Retinal pigment epithelial cell (primary cell): ENCODE data around the gene FALEC.

Experiments used
- DNase-seq: peaks from one replicate; pipeline ENCODE4 v3.0.0-alpha.2; 2010; ENCODE audit warnings: low read depth
- H3K4me3 ChIP-seq: 2 replicates; pipeline ENCODE4 v1.5.1; 2011; ENCODE audit warnings: mild to moderate bottlenecking, low read length, control low read depth, moderate library complexity
- TF ChIP-seq, protein P1 (sequence below): conservative IDR thresholded peaks from 2 replicates; pipeline ENCODE4 v1.5.1; 2011; ENCODE audit warnings: low read depth, low read length, control low read depth, inconsistent platforms

FALEC gene

GRCh38 chr1:150560011-150560438 is 44.5 kb downstream of the FALEC start:
- H3K4me3 ChIP-seq: no peak overlapping the region
- DNase-seq: no peak
- TF ChIP-seq, protein P1, sequence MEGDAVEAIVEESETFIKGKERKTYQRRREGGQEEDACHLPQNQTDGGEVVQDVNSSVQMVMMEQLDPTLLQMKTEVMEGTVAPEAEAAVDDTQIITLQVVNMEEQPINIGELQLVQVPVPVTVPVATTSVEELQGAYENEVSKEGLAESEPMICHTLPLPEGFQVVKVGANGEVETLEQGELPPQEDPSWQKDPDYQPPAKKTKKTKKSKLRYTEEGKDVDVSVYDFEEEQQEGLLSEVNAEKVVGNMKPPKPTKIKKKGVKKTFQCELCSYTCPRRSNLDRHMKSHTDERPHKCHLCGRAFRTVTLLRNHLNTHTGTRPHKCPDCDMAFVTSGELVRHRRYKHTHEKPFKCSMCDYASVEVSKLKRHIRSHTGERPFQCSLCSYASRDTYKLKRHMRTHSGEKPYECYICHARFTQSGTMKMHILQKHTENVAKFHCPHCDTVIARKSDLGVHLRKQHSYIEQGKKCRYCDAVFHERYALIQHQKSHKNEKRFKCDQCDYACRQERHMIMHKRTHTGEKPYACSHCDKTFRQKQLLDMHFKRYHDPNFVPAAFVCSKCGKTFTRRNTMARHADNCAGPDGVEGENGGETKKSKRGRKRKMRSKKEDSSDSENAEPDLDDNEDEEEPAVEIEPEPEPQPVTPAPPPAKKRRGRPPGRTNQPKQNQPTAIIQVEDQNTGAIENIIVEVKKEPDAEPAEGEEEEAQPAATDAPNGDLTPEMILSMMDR: peak; percentile 98

- no peak for DNase-seq
- peak overlapping the region; percentile 68 for H3K4me3 ChIP-seq
- TF ChIP-seq, protein P1: peak; percentile 84
Measured at GRCh38 chr1:150560576-150561253, 45.2 kb downstream of the FALEC start.

DNA sequence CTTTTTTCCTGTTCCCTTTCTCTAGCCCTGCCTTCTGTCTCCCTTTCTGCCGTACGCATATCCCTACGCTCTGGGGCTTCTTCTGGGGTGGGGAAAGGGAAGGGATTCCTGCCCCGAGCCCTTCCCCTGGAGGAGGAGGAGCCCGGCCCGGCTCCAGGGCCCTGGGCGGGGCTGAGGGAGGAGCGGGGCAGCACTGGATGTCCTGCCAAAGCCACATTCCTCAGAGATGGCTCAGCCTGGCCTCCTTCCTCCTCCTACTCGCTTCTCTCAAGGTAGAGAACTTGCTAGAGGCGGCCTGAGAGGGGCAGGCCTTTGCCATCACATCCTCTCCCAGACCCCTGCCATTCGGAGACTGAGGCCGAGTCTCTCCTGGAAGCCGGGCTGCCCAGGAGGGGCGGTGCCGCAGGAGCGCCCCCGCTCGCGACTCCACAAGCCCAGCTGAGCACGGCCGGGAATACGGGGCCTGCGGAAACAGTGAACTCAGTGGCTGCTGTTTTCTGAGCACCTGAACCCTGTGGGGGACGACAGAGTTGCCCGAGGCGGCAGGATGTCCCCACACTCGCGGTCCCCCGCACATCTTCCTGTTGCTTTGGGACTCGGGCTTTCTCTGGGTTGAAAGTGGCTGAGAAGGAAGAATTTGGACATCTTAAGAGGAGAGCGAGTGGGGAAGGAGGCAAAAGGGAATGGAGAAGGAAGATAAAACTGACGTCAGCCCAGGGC is 45.9 kb downstream of the FALEC start:
- H3K4me3 ChIP-seq: peak overlapping the region; percentile 68
- DNase-seq: peak; percentile 97
- TF ChIP-seq, protein P1: peak; percentile 47

DNA sequence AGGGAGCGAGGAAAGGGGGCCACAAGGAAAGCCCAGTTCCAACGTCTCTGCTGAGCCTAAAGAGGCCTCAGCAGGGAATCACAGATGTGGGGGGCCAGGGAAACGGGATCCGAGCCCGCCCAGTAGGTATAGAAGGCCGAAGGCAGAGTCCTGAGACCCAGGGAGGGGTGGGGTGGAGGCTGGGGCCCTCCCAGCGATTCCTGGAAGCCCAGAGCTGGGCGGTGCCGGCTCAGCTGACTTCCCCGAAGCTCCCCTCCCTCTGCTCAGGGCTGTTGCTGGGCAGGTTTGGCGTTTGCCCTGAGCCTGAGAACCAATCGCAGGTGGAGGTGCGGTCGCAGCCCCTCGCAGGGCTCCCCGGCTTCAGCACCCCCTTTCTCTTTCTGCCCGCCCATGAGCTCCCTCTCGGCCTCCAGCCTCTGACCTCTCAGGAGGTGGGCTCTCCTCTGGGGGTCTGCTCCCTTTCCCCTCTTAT is 46.5 kb downstream of the FALEC start:
- TF ChIP-seq, protein P1: no peak
- peak; percentile 85 for DNase-seq
- H3K4me3 ChIP-seq: peak overlapping the region; percentile 68

GRCh38 chr1:150562446-150563339 is 47.1 kb downstream of the FALEC start:
- TF ChIP-seq, protein P1: no peak
- H3K4me3 ChIP-seq: no peak overlapping the region
- DNase-seq: no peak

DNA sequence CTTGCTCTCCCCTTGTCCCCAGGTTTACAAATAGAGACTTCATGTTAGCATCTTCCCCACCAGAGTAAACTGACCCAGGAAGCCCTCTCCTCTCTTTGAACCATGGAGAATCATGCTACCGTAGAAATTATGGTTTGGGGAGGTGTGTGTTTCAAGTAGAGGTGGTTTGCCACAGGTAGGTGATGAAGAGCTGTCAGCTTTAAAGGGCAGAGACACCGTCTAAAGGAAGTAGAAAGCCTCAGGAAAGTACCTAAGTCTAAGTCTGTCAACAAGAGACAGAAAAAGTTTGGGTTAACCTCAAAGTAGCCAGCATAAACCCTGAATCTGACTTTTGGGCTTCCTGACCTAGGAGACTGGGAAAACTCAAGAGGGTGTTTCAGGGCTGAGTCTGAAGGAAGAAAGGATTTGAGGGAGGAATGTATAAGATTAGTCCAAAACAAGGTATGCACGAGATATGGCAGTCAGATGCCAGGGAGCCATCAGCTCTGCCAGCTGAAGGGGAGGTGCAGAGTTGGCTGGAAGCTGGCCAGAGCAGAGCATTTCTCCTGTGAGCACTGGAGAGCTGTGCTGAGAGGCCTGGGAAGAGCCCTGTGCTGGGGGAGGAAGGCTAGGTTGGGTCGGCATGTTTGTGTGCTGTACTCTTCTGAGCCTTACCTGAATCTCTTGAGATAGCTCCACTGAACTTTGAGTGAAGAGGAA is 47.9 kb downstream of the FALEC start:
- DNase-seq: peak; percentile 86
- no peak overlapping the region for H3K4me3 ChIP-seq
- TF ChIP-seq, protein P1: no peak
